Measurements from ENCODE around the gene SND1. TPM values are rescaled to one million over a fixed set of nuclear protein-coding genes. Genes with fewer than 3 reads are reported as not detected.

Gene SND1
- total and polyA plus RNA-seq, 2 donors (not counting 1 experiment from before 2014, with no cell fraction given), result 44.4 to 165 TPM

- Histone ChIP-seq H3K4me3 (ENCODE audit: control extremely low read depth in 1 of 5, extremely low read depth in 1 of 5, insufficient read depth in 1 of 5, low read depth in 2 of 5, low read length in 4 of 5) (no peak overlapping the region), H3K27me3 (replicated peaks in 1 of 4; ENCODE audit: control extremely low read depth in 1 of 4, control insufficient read depth in 3 of 4, insufficient read depth in 4 of 4, low read length in 3 of 4) (no peaks in the 10 kb centered on the region), H3K79me2 (ENCODE audit: control insufficient read depth, insufficient read depth, low read length) (no peaks in the 10 kb centered on the region), H3K4me2 (replicated peaks; ENCODE audit: low read depth, low read length, poor library complexity, severe bottlenecking) (no peak overlapping the region), H4K20me1 (ENCODE audit: control insufficient read depth, insufficient read depth, low read length, poor library complexity, severe bottlenecking) (peaks cover 8% of the 10 kb centered on the region), H3K27ac (ENCODE audit: low read length in 2 of 2) (no peak overlapping the region), H3K4me1 (ENCODE audit: control insufficient read depth in 2 of 2, insufficient read depth in 2 of 2, low read length in 2 of 2) (no peaks in the 10 kb centered on the region), H3K36me3 (replicated peaks in 1 of 2; ENCODE audit: control extremely low read depth in 1 of 2, control insufficient read depth in 1 of 2, extremely low read depth in 1 of 2, insufficient read depth in 2 of 2, low read length in 1 of 2) (peaks cover 3 to 77% of the 10 kb centered on the region in 2 experiments), H2AFZ (ENCODE audit: insufficient read depth, low read depth, low read length, poor library complexity, severe bottlenecking) (no peak overlapping the region), H3K9me3 (ENCODE audit: control extremely low read depth in 1 of 3, control insufficient read depth in 2 of 3, insufficient read depth in 1 of 3, low read length in 2 of 3) (peaks cover 0 to 11% (median 6%) of the 10 kb centered on the region in 3 donors), H3K9ac (ENCODE audit: low read length) (no peak overlapping the region)
- TF ChIP-seq CTCF (IDR thresholded peaks at IDR 0.05) (no peak), EZH2 (IDR thresholded peaks at IDR 0.05; ENCODE audit: borderline replicate concordance, insufficient read depth, low read depth, low read length, poor library complexity, severe bottlenecking) (no peak)
- CTCF ChIA-PET, result interaction anchor here (1.1 to 13.3 kb wide), 9 partner anchors 9 to 680 kb away, joined by 3 to 456 read pairs (median 16); no protein-coding TSS in a partner anchor
- no peak for DNase-seq
- Mint-ChIP-seq H3K4me3 (no peak overlapping the region), H3K9me3 (ENCODE audit: insufficient read depth) (no peaks in the 10 kb centered on the region), H3K27ac (no peak overlapping the region), H3K4me1 (no peaks in the 10 kb centered on the region), H3K27me3 (no peaks in the 10 kb centered on the region)
- no peak for ATAC-seq (ENCODE audit: low read depth)
- POLR2A ChIA-PET, result no interaction called here
- intact Hi-C loops (cut with micrococcal nuclease), result loop anchor here (5.0 kb wide), 1 partner anchor 616 kb away; no protein-coding TSS in a partner anchor
Observed at GRCh38 chr7:127706766-127707165, 54.8 kb downstream of the SND1 start.

- no peaks in the 10 kb centered on the region for H3K4me1 Mint-ChIP-seq
- WGBS (ENCODE audit: insufficient coverage), result no CpG with 5 or more reads among the region's 1 CpG
- no peaks in the 10 kb centered on the region for H3K4me1 ChIP-seq (ENCODE audit: control insufficient read depth in 2 of 2, insufficient read depth in 2 of 2, low read length in 2 of 2)
- DNase-seq (no peak), ATAC-seq (ENCODE audit: low read depth) (no peak)
- peaks cover 8% of the 10 kb centered on the region for H4K20me1 ChIP-seq (ENCODE audit: control insufficient read depth, insufficient read depth, low read length, poor library complexity, severe bottlenecking)
- intact Hi-C loops (cut with micrococcal nuclease), result loop anchor here (1.0 to 5.0 kb wide), 2 partner anchors 427 to 614 kb away; no protein-coding TSS in a partner anchor
- no peak overlapping the region for H3K27ac ChIP-seq (ENCODE audit: low read length in 2 of 2)
- no peak overlapping the region for H2AFZ ChIP-seq (ENCODE audit: insufficient read depth, low read depth, low read length, poor library complexity, severe bottlenecking)
- no peak overlapping the region for H3K9ac ChIP-seq (ENCODE audit: low read length)
- no peak overlapping the region for H3K4me3 ChIP-seq (ENCODE audit: control extremely low read depth in 1 of 5, extremely low read depth in 1 of 5, insufficient read depth in 1 of 5, low read depth in 2 of 5, low read length in 4 of 5)
- TF ChIP-seq EZH2 (IDR thresholded peaks at IDR 0.05; ENCODE audit: borderline replicate concordance, insufficient read depth, low read depth, low read length, poor library complexity, severe bottlenecking) (no peak), CTCF (IDR thresholded peaks at IDR 0.05) (no peak)
- H3K4me2 ChIP-seq (replicated peaks; ENCODE audit: low read depth, low read length, poor library complexity, severe bottlenecking), result no peak overlapping the region
- ChIA-PET CTCF (interaction anchor here (0.6 to 13.3 kb wide), 46 partner anchors 8 to 679 kb away, joined by 3 to 456 read pairs (median 4); partner anchors contain the start of genes ARF5 and LRRC4), POLR2A (interaction anchor here (1.1 kb wide), 1 partner anchor 10 kb away, joined by 6 read pairs; no protein-coding TSS in a partner anchor)
- no peak overlapping the region for H3K4me3 Mint-ChIP-seq
- H3K27me3 ChIP-seq (replicated peaks in 1 of 4; ENCODE audit: control extremely low read depth in 1 of 4, control insufficient read depth in 3 of 4, insufficient read depth in 4 of 4, low read length in 3 of 4), result no peaks in the 10 kb centered on the region
- no peak overlapping the region for H3K27ac Mint-ChIP-seq
- H3K27me3 Mint-ChIP-seq, result no peaks in the 10 kb centered on the region
- peaks cover 0 to 11% (median 6%) of the 10 kb centered on the region in 3 donors for H3K9me3 ChIP-seq (ENCODE audit: control extremely low read depth in 1 of 3, control insufficient read depth in 2 of 3, insufficient read depth in 1 of 3, low read length in 2 of 3)
- H3K79me2 ChIP-seq (ENCODE audit: control insufficient read depth, insufficient read depth, low read length), result peaks cover 3% of the 10 kb centered on the region
- H3K36me3 ChIP-seq (replicated peaks in 1 of 2; ENCODE audit: control extremely low read depth in 1 of 2, control insufficient read depth in 1 of 2, extremely low read depth in 1 of 2, insufficient read depth in 2 of 2, low read length in 1 of 2), result peaks cover 3 to 69% of the 10 kb centered on the region in 2 experiments
- H3K9me3 Mint-ChIP-seq (ENCODE audit: insufficient read depth), result no peaks in the 10 kb centered on the region
Observed at GRCh38 chr7:127708201-127708600, 56.2 kb downstream of the SND1 start.

Data from B cell (primary cell).